Measurements from ENCODE around the gene TFAP2A. TPM values are rescaled to one million over a fixed set of nuclear protein-coding genes. Genes with fewer than 3 reads are reported as not detected.

The TFAP2A gene
- total RNA-seq: 0.97 TPM
- long read RNA-seq: 0 reads

- intact Hi-C loops (cut with micrococcal nuclease): no loop called here
- ATAC-seq (no peak), DNase-seq (no peak)
These were observed at the start of gene TFAP2A for GRCh38 chr6:10414756-10415616. TSS of gene TFAP2A (minus strand) at chr6:10415074. CDS start at chr6:10414991, 83 bp downstream.

GRCh38 chr6:10463491-10464481, 48.9 kb upstream of the TFAP2A start:
- DNase-seq (no peak), ATAC-seq (no peak)
- intact Hi-C loops (cut with micrococcal nuclease): no loop called here

GRCh38 chr6:10463040-10463439, 48.2 kb upstream of the TFAP2A start:
- intact Hi-C loops (cut with micrococcal nuclease): no loop called here
- no peak for ATAC-seq
- DNase-seq: no peak

DNA sequence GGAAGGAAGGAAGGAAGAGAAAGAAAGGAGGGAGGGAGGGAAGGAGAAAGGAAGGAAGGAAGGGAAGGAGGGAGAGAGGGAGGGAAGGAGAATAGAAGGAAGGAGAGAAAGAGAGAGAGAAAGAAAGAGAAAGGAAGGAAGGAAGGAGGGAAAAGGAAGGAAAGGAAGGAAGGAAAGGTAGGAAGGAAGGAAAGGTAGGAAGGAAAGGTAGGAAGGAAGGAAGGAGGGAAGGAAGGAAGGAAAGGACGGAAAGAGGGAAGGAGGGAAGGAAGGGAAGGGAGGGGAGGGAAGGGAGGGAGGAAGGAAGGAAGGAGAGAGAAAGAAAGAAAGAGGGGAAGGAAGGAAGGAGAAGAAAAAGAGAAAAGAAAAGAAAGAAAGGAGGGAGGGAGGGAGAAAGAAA, 47.0 kb upstream of the TFAP2A start:
- DNase-seq (no peak), ATAC-seq (no peak)
- intact Hi-C loops (cut with micrococcal nuclease): no loop called here

DNA sequence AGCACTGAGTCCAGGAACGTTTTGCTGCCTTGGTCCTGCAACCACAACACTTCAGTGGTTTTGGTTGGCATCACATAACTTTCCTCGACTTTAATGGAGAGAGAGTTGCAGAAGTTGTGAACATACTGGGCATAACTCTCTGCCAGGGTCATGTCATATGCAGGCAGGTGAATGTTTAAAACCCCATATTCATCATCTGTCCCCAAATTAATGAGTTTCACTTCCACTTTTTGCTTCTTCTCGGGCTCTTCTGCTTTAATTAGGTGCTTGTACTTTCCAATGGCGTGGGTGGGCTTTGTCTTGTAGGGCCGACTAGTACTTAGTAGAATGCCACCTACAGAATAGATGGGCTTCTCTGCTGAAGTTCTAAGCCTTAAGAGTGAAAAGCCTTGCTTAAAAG, 45.2 kb upstream of the TFAP2A start:
- DNase-seq: no peak
- no peak for ATAC-seq
- intact Hi-C loops (cut with micrococcal nuclease): no loop called here

DNA sequence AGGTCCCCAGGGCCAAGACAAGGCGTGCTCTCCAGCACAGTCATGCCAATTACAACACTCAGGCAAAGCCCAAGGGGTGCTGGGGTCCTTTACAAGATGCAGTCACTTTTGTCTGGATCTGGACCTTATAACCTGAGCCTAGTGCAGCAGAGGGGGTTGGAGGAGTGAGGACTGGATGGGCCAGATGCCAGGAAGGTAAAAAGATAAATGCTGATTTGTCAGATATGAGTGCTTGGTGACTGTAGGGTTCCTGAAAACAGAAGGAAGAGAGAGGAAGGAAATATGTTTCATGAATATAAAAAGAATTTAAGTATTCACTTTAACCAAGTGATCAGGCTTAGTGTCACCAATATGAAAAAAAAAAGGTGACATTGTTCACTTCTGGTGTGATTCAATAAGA, 43.4 kb upstream of the TFAP2A start:
- ATAC-seq (no peak), DNase-seq (no peak)
- intact Hi-C loops (cut with micrococcal nuclease): no loop called here

DNA sequence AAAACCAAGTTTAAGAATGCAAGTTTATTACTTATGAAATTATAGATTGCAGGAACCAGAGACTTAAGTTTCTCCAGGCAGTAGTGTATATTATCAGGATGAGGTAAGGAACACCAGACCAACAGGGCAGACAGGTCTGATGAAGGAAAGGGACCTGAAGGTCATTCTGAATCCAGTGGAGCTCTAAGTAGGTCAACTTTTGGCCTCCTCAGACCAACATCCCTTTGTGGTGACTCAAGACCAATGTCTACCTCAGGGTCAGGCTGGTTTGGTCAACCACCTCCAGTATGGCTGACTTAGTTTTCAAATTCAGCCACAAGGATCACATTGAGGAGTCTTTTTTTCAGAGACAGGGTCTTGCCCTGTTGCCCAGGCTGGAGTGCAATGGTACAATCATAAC, 38.7 kb upstream of the TFAP2A start:
- no peak for ATAC-seq
- DNase-seq: no peak
- intact Hi-C loops (cut with micrococcal nuclease): no loop called here

- DNase-seq: no peak
These were observed 37.1 kb upstream of the TFAP2A start for GRCh38 chr6:10451828-10452509.

GRCh38 chr6:10451394-10451793, 36.5 kb upstream of the TFAP2A start:
- DNase-seq (no peak), ATAC-seq (no peak)
- intact Hi-C loops (cut with micrococcal nuclease): no loop called here

More at GRCh38 chr6:10451828-10452509, 37.1 kb upstream of the TFAP2A start:
- intact Hi-C loops (cut with micrococcal nuclease): no loop called here
- no peak for ATAC-seq

- DNase-seq: no peak
- no peak for ATAC-seq
- intact Hi-C loops (cut with micrococcal nuclease): no loop called here
These were observed 34.9 kb upstream of the TFAP2A start for GRCh38 chr6:10449751-10450150.

DNA sequence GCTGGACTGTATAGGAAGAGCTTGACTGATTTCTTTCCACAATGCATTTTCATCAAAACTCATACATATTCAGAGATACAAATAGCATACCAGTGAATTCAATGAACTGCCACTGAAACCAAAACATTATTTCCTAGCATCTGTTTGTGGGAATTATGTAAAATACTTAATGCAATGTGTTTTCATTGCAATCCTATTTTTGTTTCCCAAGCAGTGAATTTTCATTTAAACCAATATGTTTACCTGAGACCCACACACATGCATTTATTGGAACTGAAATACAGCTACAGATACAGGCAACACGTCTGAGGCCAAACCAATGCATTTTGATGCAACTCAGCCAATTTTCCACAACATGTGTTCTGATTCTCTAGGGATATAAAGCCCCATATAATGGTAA, 33.2 kb upstream of the TFAP2A start:
- DNase-seq (no peak), ATAC-seq (no peak)

GRCh38 chr6:10446548-10446947, 31.7 kb upstream of the TFAP2A start:
- DNase-seq: no peak
- intact Hi-C loops (cut with micrococcal nuclease): no loop called here
- no peak for ATAC-seq

More for the DNA sequence above, 33.2 kb upstream of the TFAP2A start:
- intact Hi-C loops (cut with micrococcal nuclease): no loop called here

GRCh38 chr6:10441655-10442009, 26.8 kb upstream of the TFAP2A start:
- intact Hi-C loops (cut with micrococcal nuclease): no loop called here
- DNase-seq (no peak), ATAC-seq (no peak)

DNA sequence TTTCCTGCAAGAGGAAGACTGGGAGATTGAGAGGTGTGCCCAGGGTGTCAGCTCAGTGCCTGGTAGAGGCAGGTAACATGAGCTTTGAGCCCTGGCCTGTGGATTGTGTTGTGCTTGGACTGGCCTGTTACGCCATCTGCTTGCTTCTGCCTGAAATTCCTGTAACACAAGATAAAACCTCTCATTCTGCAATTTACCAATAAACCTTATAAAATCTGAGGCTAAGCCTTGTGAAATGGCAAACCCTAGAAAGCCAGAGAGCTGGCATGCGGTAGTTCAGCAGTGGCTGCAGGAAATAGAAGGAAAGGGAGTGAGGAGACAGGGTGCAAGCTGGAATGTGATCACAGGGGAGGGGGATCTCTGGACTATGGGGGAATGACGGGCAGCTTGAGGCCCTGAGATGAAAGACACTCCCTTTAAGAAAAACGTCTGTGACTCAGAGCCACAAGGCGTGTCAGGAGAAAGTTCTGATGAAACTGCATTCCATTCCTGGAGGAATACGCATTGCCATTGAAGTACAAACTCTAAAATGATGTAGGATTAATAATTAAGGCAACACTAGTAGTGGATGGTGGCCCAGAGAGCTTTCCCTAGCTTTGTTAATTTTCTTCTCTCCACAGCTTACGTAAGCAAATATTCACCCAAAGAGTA, 26.3 kb upstream of the TFAP2A start:
- intact Hi-C loops (cut with micrococcal nuclease): no loop called here
- DNase-seq (no peak), ATAC-seq (no peak)

DNA sequence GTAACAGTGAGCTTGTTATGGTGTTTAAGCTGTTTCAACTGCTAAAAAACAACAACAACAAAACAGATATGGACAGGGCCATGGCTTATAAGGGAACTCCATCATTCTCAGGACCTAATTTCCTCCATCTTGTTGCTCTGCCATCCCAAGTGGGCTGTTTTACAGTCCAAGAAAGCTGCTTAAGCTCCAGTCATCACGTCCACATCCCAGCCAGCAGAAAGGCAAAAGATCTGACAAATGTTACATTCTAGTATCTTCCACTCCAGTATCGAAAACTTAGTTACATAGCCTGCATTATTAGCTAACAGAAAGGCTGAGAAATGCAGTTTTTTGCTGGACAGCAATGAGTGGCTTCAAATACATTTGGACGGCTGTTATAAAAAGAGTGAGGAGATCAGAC, 23.0 kb upstream of the TFAP2A start:
- DNase-seq (no peak), ATAC-seq (no peak)
- intact Hi-C loops (cut with micrococcal nuclease): loop anchor here (10.0 kb wide), 1 partner anchor 1453 kb away; no protein-coding TSS in a partner anchor

- intact Hi-C loops (cut with micrococcal nuclease): loop anchor here (10.0 kb wide), 1 partner anchor 1449 kb away; no protein-coding TSS in a partner anchor
- DNase-seq (no peak), ATAC-seq (no peak)
These were observed 19.4 kb upstream of the TFAP2A start for GRCh38 chr6:10434235-10434634.

DNA sequence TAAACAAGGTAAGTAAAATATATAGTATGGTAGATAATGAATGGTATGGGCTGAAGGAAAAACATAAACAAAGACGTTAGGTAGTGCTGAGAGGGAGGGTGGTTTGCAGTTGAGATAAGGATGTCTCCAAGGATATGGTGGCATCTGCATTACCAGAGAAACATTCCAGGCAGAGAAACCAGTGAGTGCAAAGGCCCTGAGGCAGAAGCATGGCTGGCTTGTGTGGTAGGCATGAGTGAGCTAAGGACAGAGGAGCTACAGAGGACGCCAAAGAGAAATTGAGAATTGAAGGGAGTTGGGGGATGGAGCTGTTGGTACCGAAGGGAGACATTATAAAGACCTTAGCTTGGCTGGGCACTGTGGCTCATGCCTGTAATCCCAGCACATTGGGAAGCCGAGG, 18.4 kb upstream of the TFAP2A start:
- no peak for DNase-seq
- no peak for ATAC-seq
- intact Hi-C loops (cut with micrococcal nuclease): loop anchor here (10.0 kb wide), 1 partner anchor 1449 kb away; no protein-coding TSS in a partner anchor

GRCh38 chr6:10431423-10432164, 16.7 kb upstream of the TFAP2A start:
- DNase-seq (no peak), ATAC-seq (no peak)
- intact Hi-C loops (cut with micrococcal nuclease): loop anchor here (10.0 kb wide), 1 partner anchor 1447 kb away; no protein-coding TSS in a partner anchor
